Measurements from ENCODE around the gene PPFIBP2. TPM values are rescaled to one million over a fixed set of nuclear protein-coding genes. Genes with fewer than 3 reads are reported as not detected.

Gene PPFIBP2
- total RNA-seq, 1 donor from 2014 or later = 1.8 TPM

GRCh38 chr11:7570241-7570640, 56.4 kb downstream of the PPFIBP2 start:
- peaks cover 18% of the 10 kb centered on the region for H3K4me1 Mint-ChIP-seq (ENCODE audit: low read depth, unreplicated experiment)

GRCh38 chr11:7570938-7571521, 57.2 kb downstream of the PPFIBP2 start:
- Histone ChIP-seq H3K9ac (ENCODE audit: low read length) (no peak overlapping the region), H3K4me3 (ENCODE audit: insufficient read depth, low read depth, low read length) (no peak overlapping the region), H3K4me1 (ENCODE audit: insufficient read depth, low read length) (peaks cover 15% of the 10 kb centered on the region), H3K36me3 (ENCODE audit: insufficient read depth, low read length) (no peaks in the 10 kb centered on the region), H3K79me2 (ENCODE audit: insufficient read depth, low read length) (no peaks in the 10 kb centered on the region), H4K20me1 (ENCODE audit: insufficient read depth, low read length) (no peaks in the 10 kb centered on the region), H3K27me3 (ENCODE audit: insufficient read depth, low read length) (peaks cover 6% of the 10 kb centered on the region), H3K4me2 (ENCODE audit: low read length) (no peak overlapping the region), H3K9me3 (ENCODE audit: insufficient read depth, low read depth, low read length) (no peaks in the 10 kb centered on the region), H3K27ac (ENCODE audit: low read depth, low read length) (no peak overlapping the region), H2AFZ (ENCODE audit: low read depth, low read length) (no peak overlapping the region)
- Mint-ChIP-seq H3K4me3 (ENCODE audit: unreplicated experiment) (no peak overlapping the region), H3K27ac (ENCODE audit: unreplicated experiment) (no peak overlapping the region), H3K27me3 (ENCODE audit: low read depth, unreplicated experiment) (peaks cover 35% of the 10 kb centered on the region), H3K9me3 (ENCODE audit: unreplicated experiment) (peaks cover 4% of the 10 kb centered on the region), H3K36me3 (ENCODE audit: low read depth, unreplicated experiment) (no peaks in the 10 kb centered on the region), H3K4me1 (ENCODE audit: low read depth, unreplicated experiment) (peaks cover 22% of the 10 kb centered on the region)
- DNase-seq (ENCODE audit: low read depth) (no peak), FAIRE-seq (no peak)
- no peak for TF ChIP-seq CTCF (IDR thresholded peaks at IDR 0.05; ENCODE audit: insufficient read depth, low read depth, low read length)

More at GRCh38 chr11:7570241-7570640, 56.4 kb downstream of the PPFIBP2 start:
- no peak overlapping the region for H3K27ac Mint-ChIP-seq (ENCODE audit: unreplicated experiment)
- Histone ChIP-seq H3K79me2 (ENCODE audit: insufficient read depth, low read length) (no peaks in the 10 kb centered on the region), H3K4me1 (ENCODE audit: insufficient read depth, low read length) (peaks cover 15% of the 10 kb centered on the region), H4K20me1 (ENCODE audit: insufficient read depth, low read length) (no peaks in the 10 kb centered on the region), H3K4me3 (ENCODE audit: insufficient read depth, low read depth, low read length) (no peak overlapping the region), H3K36me3 (ENCODE audit: insufficient read depth, low read length) (no peaks in the 10 kb centered on the region), H3K9me3 (ENCODE audit: insufficient read depth, low read depth, low read length) (no peaks in the 10 kb centered on the region), H3K27me3 (ENCODE audit: insufficient read depth, low read length) (peaks cover 6% of the 10 kb centered on the region), H3K9ac (ENCODE audit: low read length) (no peak overlapping the region), H3K27ac (ENCODE audit: low read depth, low read length) (no peak overlapping the region), H2AFZ (ENCODE audit: low read depth, low read length) (no peak overlapping the region), H3K4me2 (ENCODE audit: low read length) (no peak overlapping the region)
- H3K9me3 Mint-ChIP-seq (ENCODE audit: unreplicated experiment) = peaks cover 4% of the 10 kb centered on the region
- H3K27me3 Mint-ChIP-seq (ENCODE audit: low read depth, unreplicated experiment) = peaks cover 34% of the 10 kb centered on the region
- no peak for DNase-seq (ENCODE audit: low read depth)
- no peaks in the 10 kb centered on the region for H3K36me3 Mint-ChIP-seq (ENCODE audit: low read depth, unreplicated experiment)
- TF ChIP-seq CTCF (IDR thresholded peaks at IDR 0.05; ENCODE audit: insufficient read depth, low read depth, low read length) = no peak
- no peak for TF ChIP-seq EZH2 (IDR thresholded peaks at IDR 0.05; ENCODE audit: insufficient read depth, low read length)
- H3K4me3 Mint-ChIP-seq (ENCODE audit: unreplicated experiment) = no peak overlapping the region
- no peak for FAIRE-seq

GRCh38 chr11:7571640-7572000, 57.8 kb downstream of the PPFIBP2 start:
- Histone ChIP-seq H4K20me1 (ENCODE audit: insufficient read depth, low read length) (no peaks in the 10 kb centered on the region), H3K4me2 (ENCODE audit: low read length) (no peak overlapping the region), H3K4me3 (ENCODE audit: insufficient read depth, low read depth, low read length) (no peak overlapping the region), H3K4me1 (ENCODE audit: insufficient read depth, low read length) (peaks cover 15% of the 10 kb centered on the region), H3K27ac (ENCODE audit: low read depth, low read length) (no peak overlapping the region), H3K27me3 (ENCODE audit: insufficient read depth, low read length) (peaks cover 6% of the 10 kb centered on the region), H3K79me2 (ENCODE audit: insufficient read depth, low read length) (no peaks in the 10 kb centered on the region), H3K36me3 (ENCODE audit: insufficient read depth, low read length) (no peaks in the 10 kb centered on the region), H3K9ac (ENCODE audit: low read length) (no peak overlapping the region), H2AFZ (ENCODE audit: low read depth, low read length) (no peak overlapping the region), H3K9me3 (ENCODE audit: insufficient read depth, low read depth, low read length) (no peaks in the 10 kb centered on the region)
- Mint-ChIP-seq H3K4me1 (ENCODE audit: low read depth, unreplicated experiment) (peaks cover 26% of the 10 kb centered on the region), H3K9me3 (ENCODE audit: unreplicated experiment) (peaks cover 4% of the 10 kb centered on the region), H3K36me3 (ENCODE audit: low read depth, unreplicated experiment) (no peaks in the 10 kb centered on the region), H3K27ac (ENCODE audit: unreplicated experiment) (no peak overlapping the region), H3K27me3 (ENCODE audit: low read depth, unreplicated experiment) (peaks cover 35% of the 10 kb centered on the region), H3K4me3 (ENCODE audit: unreplicated experiment) (peak overlapping the region; percentile 8)
- DNase-seq (ENCODE audit: low read depth) (peak; percentile 30), FAIRE-seq (no peak)
- TF ChIP-seq CTCF (IDR thresholded peaks at IDR 0.05; ENCODE audit: insufficient read depth, low read depth, low read length) (peak; percentile 89), EZH2 (IDR thresholded peaks at IDR 0.05; ENCODE audit: insufficient read depth, low read length) (no peak)
